GM12873 (cell line): ENCODE data around the gene RUNX1.

Experiments
- TF ChIP-seq, protein P1 (sequence below): IDR thresholded peaks from 2 replicates; pipeline ENCODE4 v1.5.1; 2012; ENCODE audit warnings: low read depth, mild to moderate bottlenecking, moderate library complexity, low read length, control low read depth; ENCODE audit not compliant: insufficient read depth; ENCODE audit errors: missing control alignments

RUNX1 gene

DNA sequence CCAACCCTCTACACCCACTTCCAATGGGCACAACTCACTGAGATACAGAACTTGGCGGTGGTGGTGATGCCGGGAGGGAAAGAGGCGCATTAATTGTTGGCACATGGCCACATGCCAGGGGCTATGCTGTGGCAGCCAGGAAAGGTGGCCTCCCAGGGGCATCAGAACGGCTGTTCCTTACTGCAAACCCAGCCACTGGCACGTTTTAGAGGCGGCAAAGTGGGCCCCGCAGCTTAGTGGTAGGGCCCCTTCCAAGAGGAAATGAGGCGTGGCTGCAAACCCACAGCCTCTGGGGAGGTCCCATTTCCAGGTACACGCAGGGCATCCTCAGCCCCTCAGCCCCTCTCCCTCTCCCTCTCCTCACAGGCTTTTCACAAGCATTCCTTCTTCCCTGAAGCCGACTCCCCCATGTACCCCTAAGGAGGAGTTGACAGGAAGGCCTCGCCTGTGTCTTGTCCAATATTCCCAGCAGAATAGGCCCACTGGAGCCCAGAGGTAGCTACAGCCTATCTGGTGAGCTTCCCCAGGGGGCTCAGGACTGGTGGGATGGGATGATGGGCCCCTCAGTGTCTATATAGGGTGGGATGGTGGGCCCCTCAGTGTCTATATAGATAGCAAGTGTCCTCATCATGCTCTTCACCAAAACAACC is 214.1 kb downstream of the RUNX1 start:
- TF ChIP-seq, protein P1, sequence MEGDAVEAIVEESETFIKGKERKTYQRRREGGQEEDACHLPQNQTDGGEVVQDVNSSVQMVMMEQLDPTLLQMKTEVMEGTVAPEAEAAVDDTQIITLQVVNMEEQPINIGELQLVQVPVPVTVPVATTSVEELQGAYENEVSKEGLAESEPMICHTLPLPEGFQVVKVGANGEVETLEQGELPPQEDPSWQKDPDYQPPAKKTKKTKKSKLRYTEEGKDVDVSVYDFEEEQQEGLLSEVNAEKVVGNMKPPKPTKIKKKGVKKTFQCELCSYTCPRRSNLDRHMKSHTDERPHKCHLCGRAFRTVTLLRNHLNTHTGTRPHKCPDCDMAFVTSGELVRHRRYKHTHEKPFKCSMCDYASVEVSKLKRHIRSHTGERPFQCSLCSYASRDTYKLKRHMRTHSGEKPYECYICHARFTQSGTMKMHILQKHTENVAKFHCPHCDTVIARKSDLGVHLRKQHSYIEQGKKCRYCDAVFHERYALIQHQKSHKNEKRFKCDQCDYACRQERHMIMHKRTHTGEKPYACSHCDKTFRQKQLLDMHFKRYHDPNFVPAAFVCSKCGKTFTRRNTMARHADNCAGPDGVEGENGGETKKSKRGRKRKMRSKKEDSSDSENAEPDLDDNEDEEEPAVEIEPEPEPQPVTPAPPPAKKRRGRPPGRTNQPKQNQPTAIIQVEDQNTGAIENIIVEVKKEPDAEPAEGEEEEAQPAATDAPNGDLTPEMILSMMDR = no peak

DNA sequence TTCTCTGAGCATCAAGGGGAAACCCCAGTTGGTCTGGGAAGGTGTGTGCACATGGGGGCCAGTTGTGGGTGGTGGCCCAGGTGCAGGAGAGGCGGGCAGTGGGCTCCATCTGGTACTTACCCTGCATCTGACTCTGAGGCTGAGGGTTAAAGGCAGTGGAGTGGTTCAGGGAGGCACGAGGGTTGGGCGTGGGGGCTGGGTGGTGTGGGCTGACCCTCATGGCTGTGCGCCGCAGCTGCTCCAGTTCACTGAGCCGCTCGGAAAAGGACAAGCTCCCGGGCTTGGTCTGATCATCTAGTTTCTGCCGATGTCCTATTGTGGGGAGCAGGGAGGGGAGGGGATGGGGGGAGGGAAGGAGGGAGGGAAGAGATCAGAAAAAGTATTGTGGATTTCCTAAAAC is 214.8 kb downstream of the RUNX1 start:
- TF ChIP-seq, protein P1 = no peak

DNA sequence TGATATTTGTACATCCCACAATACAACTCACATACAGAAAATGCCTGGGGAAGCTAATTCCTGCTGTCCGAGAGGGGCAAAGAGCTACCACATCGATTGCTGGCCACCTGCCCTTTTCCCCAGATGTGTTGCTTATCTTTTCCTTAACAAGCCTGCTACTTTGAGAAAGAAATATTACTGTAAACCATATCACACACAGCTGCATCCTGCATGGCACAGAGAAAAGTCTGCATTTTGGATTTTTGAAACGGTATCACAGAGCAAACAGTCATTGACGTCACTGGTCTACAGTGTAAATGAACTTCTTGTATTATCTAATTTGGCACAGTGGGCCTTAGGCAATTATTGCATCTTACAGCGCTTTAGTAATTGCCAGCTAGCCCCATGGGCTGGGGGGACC is 215.6 kb downstream of the RUNX1 start:
- TF ChIP-seq, protein P1 = no peak

DNA sequence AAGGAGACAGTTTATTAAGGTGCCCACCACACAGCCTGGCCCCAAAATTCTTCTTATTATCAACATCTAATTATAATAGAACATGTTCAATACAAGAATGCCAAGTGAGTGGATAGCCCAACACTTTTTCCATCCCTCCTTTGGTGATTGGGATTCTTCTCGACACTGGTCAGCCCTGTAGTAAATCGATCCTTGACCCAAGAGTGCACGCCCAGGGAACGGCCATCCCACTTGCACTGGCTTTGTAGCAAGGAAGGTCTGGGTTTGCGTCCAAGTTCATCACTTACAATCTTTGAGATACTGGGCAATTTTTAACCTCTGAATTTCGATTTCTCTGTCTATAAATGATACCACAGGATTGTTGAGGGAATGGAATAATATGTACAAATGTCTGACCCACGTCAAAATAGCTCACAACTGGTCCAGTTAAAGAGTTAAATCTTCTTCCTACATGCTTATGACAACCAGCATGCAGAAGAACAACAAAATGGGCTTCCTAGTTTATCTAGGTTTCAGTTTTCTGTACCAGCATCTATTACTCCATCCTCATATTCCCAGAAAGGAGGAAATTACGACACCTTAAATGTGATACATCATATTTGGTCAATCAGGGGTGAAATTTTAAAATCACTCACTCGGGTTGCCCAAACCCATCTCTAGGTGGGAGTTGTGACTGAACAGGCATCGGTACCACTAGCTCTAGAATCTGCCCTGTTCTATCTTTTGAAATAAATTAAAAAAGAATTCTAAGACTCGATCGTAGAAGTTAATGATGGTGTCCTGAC is 218.5 kb downstream of the RUNX1 start:
- TF ChIP-seq, protein P1 = no peak

DNA sequence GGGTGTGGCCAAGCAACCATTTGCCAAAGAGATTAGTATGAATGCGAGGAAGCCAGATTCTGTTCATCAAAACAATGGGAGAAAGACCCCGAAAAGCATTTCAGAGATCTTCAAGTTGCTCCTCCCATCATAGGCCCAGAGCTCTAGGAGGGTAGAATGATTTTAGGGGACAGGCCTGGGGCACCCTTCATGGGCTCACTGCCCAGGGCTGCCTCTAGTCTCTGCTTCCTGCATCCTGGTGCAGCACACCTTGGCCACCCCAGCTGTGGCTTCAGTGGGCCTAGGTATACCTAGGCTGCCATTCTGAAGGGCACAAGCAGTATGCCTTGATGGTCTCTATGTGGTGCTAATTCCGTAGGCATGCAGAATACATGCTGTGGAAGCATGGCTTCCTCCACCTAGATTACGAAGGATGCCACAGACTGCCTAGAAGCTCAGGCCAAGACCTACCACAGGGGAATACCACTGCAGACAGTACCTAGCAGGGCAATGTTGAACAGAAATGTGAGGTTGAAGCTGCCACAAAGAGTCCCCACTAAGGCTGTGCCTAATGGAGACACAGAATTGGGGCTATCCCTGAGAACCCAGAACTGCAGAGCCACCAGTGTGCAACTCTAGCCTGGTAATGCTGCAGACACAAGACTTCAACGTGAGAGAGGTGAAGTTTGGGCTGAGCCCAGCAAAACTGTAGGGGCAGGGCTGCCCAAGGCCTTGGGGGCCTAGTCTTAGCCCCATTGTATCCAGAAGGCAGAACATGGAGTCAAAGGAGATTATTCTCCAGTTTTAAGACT is 221.5 kb downstream of the RUNX1 start:
- TF ChIP-seq, protein P1 = no peak

DNA sequence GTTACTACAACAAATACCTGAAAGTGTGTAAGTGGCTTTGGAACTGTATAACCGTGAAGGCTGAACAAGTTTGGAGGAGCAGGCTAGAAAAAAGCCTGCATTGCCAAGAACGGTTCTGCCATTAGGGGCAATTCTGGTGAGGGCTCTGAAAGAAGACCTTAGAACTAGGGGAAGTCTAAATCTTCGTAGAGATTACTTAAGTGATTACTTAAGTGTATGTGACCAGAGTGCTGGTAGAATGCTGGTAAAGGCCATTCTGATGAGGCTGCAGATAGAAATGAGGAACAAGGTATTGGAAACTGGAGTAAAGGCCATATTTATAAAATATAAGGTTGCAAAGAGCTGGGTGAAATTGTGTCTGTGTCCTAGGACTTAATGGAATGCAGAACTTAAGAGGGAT is 222.3 kb downstream of the RUNX1 start:
- TF ChIP-seq, protein P1 = no peak

DNA sequence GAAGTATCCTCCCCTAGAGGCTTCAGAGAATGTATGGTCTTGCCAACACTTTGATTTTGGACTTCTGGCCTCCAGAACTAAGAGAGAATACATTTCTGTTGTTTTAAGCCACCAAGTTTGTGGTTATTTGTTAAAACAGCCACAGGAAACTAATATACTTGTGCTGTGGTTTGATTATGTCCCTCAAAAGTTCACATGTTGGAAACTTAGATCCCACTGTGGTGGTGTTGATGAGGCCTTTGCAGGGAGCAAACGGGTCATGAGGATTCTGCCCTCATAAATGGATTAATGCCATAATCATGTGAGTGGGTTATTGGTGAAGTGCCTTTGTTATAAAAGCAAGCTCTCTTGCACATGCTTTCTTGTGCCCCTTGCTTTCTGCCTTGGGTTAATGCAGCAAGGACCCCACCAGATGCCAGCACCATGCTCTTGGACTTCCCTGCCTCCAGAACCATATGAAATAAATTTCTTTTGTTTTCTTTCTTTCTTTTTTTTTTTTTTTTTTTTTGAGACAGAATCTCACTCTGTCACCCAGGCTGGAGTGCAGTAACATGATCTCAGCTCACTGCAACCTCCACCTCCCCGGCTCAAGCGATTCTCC is 223.1 kb downstream of the RUNX1 start:
- TF ChIP-seq, protein P1 = no peak
